ENCODE data around the gene FTH1. TPM values are rescaled to one million over a fixed set of nuclear protein-coding genes. Genes with fewer than 3 reads are reported as not detected.

FTH1 gene
- total and polyA plus RNA-seq, 4 experiments from 2014 or later, result 695 to 3,378 (median 1,943) TPM

- POLR2A ChIA-PET (ENCODE audit: partially characterized antibody), result no interaction called here
- CTCF ChIA-PET (ENCODE audit: partially characterized antibody), result interaction anchor here (1.4 kb wide), 1 partner anchor 146 kb away, joined by 6 read pairs; no protein-coding TSS in a partner anchor
- Histone ChIP-seq H3K4me1 (ENCODE audit: insufficient read depth, low read length) (no peaks in the 10 kb centered on the region), H3K27me3 (ENCODE audit: insufficient read depth, low read length) (no peaks in the 10 kb centered on the region), H3K36me3 (ENCODE audit: insufficient read depth, low read length) (no peaks in the 10 kb centered on the region), H3K4me3 (ENCODE audit: low read length in 2 of 2) (no peak overlapping the region), H3K27ac (ENCODE audit: low read depth, low read length) (no peak overlapping the region), H3K9me3 (ENCODE audit: control insufficient read depth in 1 of 2, low read length in 2 of 2) (peaks cover 0 to 4% of the 10 kb centered on the region in 2 donors)
- no peak for DNase-seq
- no peak overlapping the region for H3K27ac Mint-ChIP-seq
- no peaks in the 10 kb centered on the region for H3K4me1 Mint-ChIP-seq
- H3K4me3 Mint-ChIP-seq, result no peak overlapping the region
- intact Hi-C loops (cut with micrococcal nuclease), result no loop called here
- peaks cover 19 to 22% of the 10 kb centered on the region in 2 donors for H3K27me3 Mint-ChIP-seq
- peaks cover 0 to 33% (median 18%) of the 10 kb centered on the region in 8 donors for H3K9me3 Mint-ChIP-seq
- H3K36me3 Mint-ChIP-seq, result peaks cover 0 to 9% of the 10 kb centered on the region in 2 donors
These were observed 31.6 kb downstream of the FTH1 start for GRCh38 chr11:61935861-61936260.

- peaks cover 15 to 21% of the 10 kb centered on the region in 2 donors for H3K27me3 Mint-ChIP-seq
- no peaks in the 10 kb centered on the region for H3K4me1 Mint-ChIP-seq
- Histone ChIP-seq H3K27ac (ENCODE audit: low read depth, low read length) (no peak overlapping the region), H3K4me3 (ENCODE audit: low read length in 2 of 2) (no peak overlapping the region), H3K36me3 (ENCODE audit: insufficient read depth, low read length) (no peaks in the 10 kb centered on the region), H3K9me3 (ENCODE audit: control insufficient read depth in 1 of 2, low read length in 2 of 2) (no peaks in the 10 kb centered on the region), H3K4me1 (ENCODE audit: insufficient read depth, low read length) (no peaks in the 10 kb centered on the region), H3K27me3 (ENCODE audit: insufficient read depth, low read length) (no peaks in the 10 kb centered on the region)
- no peak overlapping the region for H3K27ac Mint-ChIP-seq
- H3K36me3 Mint-ChIP-seq, result peaks cover 0 to 7% of the 10 kb centered on the region in 2 donors
- peaks cover 0 to 16% (median 7%) of the 10 kb centered on the region in 8 donors for H3K9me3 Mint-ChIP-seq
- intact Hi-C loops (cut with micrococcal nuclease), result no loop called here
- CTCF ChIA-PET (ENCODE audit: partially characterized antibody), result interaction anchor here (0.9 kb wide), 1 partner anchor 16 kb away, joined by 3 read pairs; no protein-coding TSS in a partner anchor
- POLR2A ChIA-PET (ENCODE audit: partially characterized antibody), result no interaction called here
- H3K4me3 Mint-ChIP-seq, result no peak overlapping the region
- no peak for DNase-seq
These were observed 36.5 kb downstream of the FTH1 start for GRCh38 chr11:61930933-61931332.

- DNase-seq, result no peak
- Mint-ChIP-seq H3K27me3 (peaks cover 9 to 16% of the 10 kb centered on the region in 2 donors), H3K36me3 (peaks cover 0 to 5% of the 10 kb centered on the region in 2 donors), H3K9me3 (peaks cover 0 to 7% (median 4%) of the 10 kb centered on the region in 8 donors), H3K4me3 (no peak overlapping the region), H3K27ac (peak overlapping the region in 1 of 7 donors; percentile 10), H3K4me1 (no peaks in the 10 kb centered on the region)
- no peaks in the 10 kb centered on the region for H3K9me3 ChIP-seq (ENCODE audit: control insufficient read depth in 1 of 2, low read length in 2 of 2)
- intact Hi-C loops (cut with micrococcal nuclease), result no loop called here
- ChIA-PET POLR2A (ENCODE audit: partially characterized antibody) (no interaction called here), CTCF (ENCODE audit: partially characterized antibody) (interaction anchor here (1.3 to 2.7 kb wide), 3 partner anchors 9 to 153 kb away, joined by 3 to 16 read pairs (median 9); no protein-coding TSS in a partner anchor)
- no peaks in the 10 kb centered on the region for H3K27me3 ChIP-seq (ENCODE audit: insufficient read depth, low read length)
- no peak overlapping the region for H3K27ac ChIP-seq (ENCODE audit: low read depth, low read length)
- H3K4me3 ChIP-seq (ENCODE audit: low read length in 2 of 2), result no peak overlapping the region
- no peaks in the 10 kb centered on the region for H3K4me1 ChIP-seq (ENCODE audit: insufficient read depth, low read length)
- no peaks in the 10 kb centered on the region for H3K36me3 ChIP-seq (ENCODE audit: insufficient read depth, low read length)
These were observed 38.8 kb downstream of the FTH1 start for GRCh38 chr11:61928606-61929005.

DNA sequence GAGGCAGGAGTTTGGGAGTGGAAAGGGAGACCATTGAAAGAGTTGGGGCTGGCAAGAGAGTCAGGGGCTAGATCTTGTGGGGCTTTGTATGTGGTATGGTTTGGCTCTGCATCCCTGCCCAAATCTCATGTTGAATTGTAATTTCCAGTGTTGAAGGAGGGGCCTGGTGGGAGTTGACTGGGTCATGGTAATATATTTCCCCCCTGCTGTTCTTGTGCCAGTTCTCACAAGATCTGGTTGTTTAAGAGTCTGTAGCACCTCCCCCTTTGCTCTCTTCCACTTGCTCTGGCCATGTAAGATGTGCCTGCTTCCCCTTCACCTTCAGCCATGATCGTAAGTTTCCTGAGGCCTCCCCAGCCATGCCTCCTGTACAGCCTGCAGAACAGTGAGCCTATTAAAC lies 39.9 kb downstream of the FTH1 start:
- Mint-ChIP-seq H3K27me3 (peaks cover 8 to 11% of the 10 kb centered on the region in 2 donors), H3K4me1 (no peaks in the 10 kb centered on the region), H3K36me3 (peaks cover 0 to 5% of the 10 kb centered on the region in 2 donors), H3K9me3 (peaks cover 0 to 4% (median 0%) of the 10 kb centered on the region in 8 donors), H3K27ac (no peak overlapping the region), H3K4me3 (no peak overlapping the region)
- H3K36me3 ChIP-seq (ENCODE audit: insufficient read depth, low read length), result no peaks in the 10 kb centered on the region
- no peak overlapping the region for H3K27ac ChIP-seq (ENCODE audit: low read depth, low read length)
- H3K27me3 ChIP-seq (ENCODE audit: insufficient read depth, low read length), result no peaks in the 10 kb centered on the region
- intact Hi-C loops (cut with micrococcal nuclease), result no loop called here
- ChIA-PET POLR2A (ENCODE audit: partially characterized antibody) (no interaction called here), CTCF (ENCODE audit: partially characterized antibody) (no interaction called here)
- no peaks in the 10 kb centered on the region for H3K4me1 ChIP-seq (ENCODE audit: insufficient read depth, low read length)
- DNase-seq, result no peak
- H3K4me3 ChIP-seq (ENCODE audit: low read length in 2 of 2), result no peak overlapping the region
- H3K9me3 ChIP-seq (ENCODE audit: control insufficient read depth in 1 of 2, low read length in 2 of 2), result no peaks in the 10 kb centered on the region

- Histone ChIP-seq H3K4me3 (ENCODE audit: low read length in 2 of 2) (no peak overlapping the region), H3K4me1 (ENCODE audit: insufficient read depth, low read length) (no peaks in the 10 kb centered on the region), H3K27me3 (ENCODE audit: insufficient read depth, low read length) (no peaks in the 10 kb centered on the region), H3K36me3 (ENCODE audit: insufficient read depth, low read length) (no peaks in the 10 kb centered on the region), H3K27ac (ENCODE audit: low read depth, low read length) (no peak overlapping the region), H3K9me3 (ENCODE audit: control insufficient read depth in 1 of 2, low read length in 2 of 2) (no peaks in the 10 kb centered on the region)
- ChIA-PET CTCF (ENCODE audit: partially characterized antibody) (interaction anchor here (1.8 kb wide), 1 partner anchor 28 kb away, joined by 3 read pairs; no protein-coding TSS in a partner anchor), POLR2A (ENCODE audit: partially characterized antibody) (no interaction called here)
- no peak overlapping the region for H3K27ac Mint-ChIP-seq
- peaks cover 0 to 2% (median 0%) of the 10 kb centered on the region in 8 donors for H3K9me3 Mint-ChIP-seq
- H3K36me3 Mint-ChIP-seq, result peaks cover 0 to under 1% of the 10 kb centered on the region in 2 donors
- H3K27me3 Mint-ChIP-seq, result peaks cover 7 to 11% of the 10 kb centered on the region in 2 donors
- no peak for DNase-seq
- H3K4me1 Mint-ChIP-seq, result no peaks in the 10 kb centered on the region
- no peak overlapping the region for H3K4me3 Mint-ChIP-seq
- intact Hi-C loops (cut with micrococcal nuclease), result no loop called here
These were observed 41.2 kb downstream of the FTH1 start for GRCh38 chr11:61926235-61926634.

DNA sequence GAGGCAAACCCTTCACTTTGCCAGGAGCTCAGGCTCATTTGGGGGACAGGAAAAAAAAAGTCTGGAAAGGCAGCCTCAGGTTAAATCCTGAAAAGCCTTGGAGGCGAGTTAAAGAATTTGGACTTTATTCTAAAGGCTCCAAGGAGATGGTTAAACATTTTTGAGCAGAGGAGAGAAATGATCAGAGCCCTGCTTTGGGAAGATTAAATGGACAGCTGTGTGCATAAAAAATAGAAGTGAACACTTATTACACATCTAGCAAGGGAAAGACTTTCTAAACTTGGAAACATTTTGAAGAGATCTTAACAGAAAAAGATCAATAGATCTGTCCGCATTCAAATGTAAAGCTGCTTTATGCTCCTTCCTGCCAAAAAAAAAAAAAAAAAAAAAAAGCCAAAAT lies 41.7 kb downstream of the FTH1 start:
- Histone ChIP-seq H3K36me3 (ENCODE audit: insufficient read depth, low read length) (no peaks in the 10 kb centered on the region), H3K27ac (ENCODE audit: low read depth, low read length) (no peak overlapping the region), H3K27me3 (ENCODE audit: insufficient read depth, low read length) (no peaks in the 10 kb centered on the region), H3K4me1 (ENCODE audit: insufficient read depth, low read length) (no peaks in the 10 kb centered on the region), H3K4me3 (ENCODE audit: low read length in 2 of 2) (no peak overlapping the region), H3K9me3 (ENCODE audit: control insufficient read depth in 1 of 2, low read length in 2 of 2) (no peaks in the 10 kb centered on the region)
- H3K36me3 Mint-ChIP-seq, result no peaks in the 10 kb centered on the region
- H3K4me3 Mint-ChIP-seq, result peak overlapping the region in 1 of 8 donors; percentile 33
- DNase-seq, result no peak
- CTCF ChIA-PET (ENCODE audit: partially characterized antibody), result interaction anchor here (1.8 kb wide), 1 partner anchor 28 kb away, joined by 3 read pairs; no protein-coding TSS in a partner anchor
- H3K27ac Mint-ChIP-seq, result no peak overlapping the region
- POLR2A ChIA-PET (ENCODE audit: partially characterized antibody), result no interaction called here
- peaks cover 6 to 9% of the 10 kb centered on the region in 2 donors for H3K27me3 Mint-ChIP-seq
- intact Hi-C loops (cut with micrococcal nuclease), result no loop called here
- peaks cover 0 to 2% (median 0%) of the 10 kb centered on the region in 8 donors for H3K9me3 Mint-ChIP-seq
- H3K4me1 Mint-ChIP-seq, result no peaks in the 10 kb centered on the region

GRCh38 chr11:61924064-61924455 lies 43.4 kb downstream of the FTH1 start:
- Mint-ChIP-seq H3K9me3 (no peaks in the 10 kb centered on the region), H3K27me3 (peaks cover 13 to 20% of the 10 kb centered on the region in 2 donors), H3K4me3 (no peak overlapping the region), H3K4me1 (no peaks in the 10 kb centered on the region), H3K36me3 (no peaks in the 10 kb centered on the region), H3K27ac (no peak overlapping the region)
- Histone ChIP-seq H3K4me3 (ENCODE audit: low read length in 2 of 2) (no peak overlapping the region), H3K4me1 (ENCODE audit: insufficient read depth, low read length) (no peaks in the 10 kb centered on the region), H3K27me3 (ENCODE audit: insufficient read depth, low read length) (no peaks in the 10 kb centered on the region), H3K36me3 (ENCODE audit: insufficient read depth, low read length) (no peaks in the 10 kb centered on the region), H3K9me3 (ENCODE audit: control insufficient read depth in 1 of 2, low read length in 2 of 2) (no peaks in the 10 kb centered on the region), H3K27ac (ENCODE audit: low read depth, low read length) (no peak overlapping the region)
- POLR2A ChIA-PET (ENCODE audit: partially characterized antibody), result no interaction called here
- CTCF ChIA-PET (ENCODE audit: partially characterized antibody), result interaction anchor here (1.0 to 1.2 kb wide), 2 partner anchors 13 to 158 kb away, joined by 4 to 5 read pairs; no protein-coding TSS in a partner anchor
- no peak for DNase-seq
- intact Hi-C loops (cut with micrococcal nuclease), result no loop called here

Measured in CD4-positive, alpha-beta memory T cell (primary cell).